ENCODE data around the gene PLEKHA3.
"Not testable (repeated sequence)": the region's sequence is repeated elsewhere in the genome, so short reads cannot be mapped to it uniquely, and the experiment has no call there.

PLEKHA3 gene

DNA sequence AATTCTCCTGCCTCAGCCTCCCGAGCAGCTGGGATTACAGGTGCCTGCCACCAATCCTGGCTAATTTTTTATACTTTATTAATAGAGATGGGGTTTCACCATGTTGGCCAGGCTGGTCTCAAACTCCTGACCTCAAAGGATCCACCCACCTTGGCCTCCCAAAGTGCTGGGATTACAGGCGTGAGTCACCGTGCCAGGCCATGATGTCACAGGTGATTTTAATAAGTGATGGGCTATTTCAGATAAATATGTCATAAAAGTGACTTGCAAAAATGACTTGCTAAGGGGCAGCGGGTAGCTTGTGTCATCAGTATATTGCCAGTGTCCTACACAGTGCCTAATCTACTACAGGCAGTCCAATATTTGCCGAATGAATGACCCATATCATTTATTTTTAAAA is 8.9 kb upstream of the PLEKHA3 start:
- H3K4me3 ChIP-seq (ENCODE audit: insufficient read depth in 1 of 2, low read depth in 1 of 2, low read length in 2 of 2); H3K4me2 ChIP-seq (ENCODE audit: low read length, poor library complexity, severe bottlenecking); H3K9me3 ChIP-seq (ENCODE audit: control insufficient read depth, low read length); H2BK120ac ChIP-seq (ENCODE audit: low read depth, low read length); H3K27ac ChIP-seq (ENCODE audit: low read length, poor library complexity, severe bottlenecking); H3K27me3 ChIP-seq (ENCODE audit: control insufficient read depth in 1 of 2, insufficient read depth in 1 of 2, low read length in 2 of 2); H2AK5ac ChIP-seq (ENCODE audit: low read length, severe bottlenecking); H3K9ac ChIP-seq (ENCODE audit: low read length); H4K8ac ChIP-seq (ENCODE audit: low read length); H3K4me1 ChIP-seq (ENCODE audit: control insufficient read depth, insufficient read depth, low read depth, low read length); H3K4ac ChIP-seq (ENCODE audit: low read depth in 1 of 2, low read length in 2 of 2); DNase-seq; H3K18ac ChIP-seq (ENCODE audit: low read depth in 1 of 2, low read length in 2 of 2); H2AFZ ChIP-seq (ENCODE audit: low read depth, low read length); H3K14ac ChIP-seq (ENCODE audit: low read length in 2 of 2); H4K91ac ChIP-seq (ENCODE audit: low read length); H2BK5ac ChIP-seq (ENCODE audit: low read depth, low read length, poor library complexity, severe bottlenecking); H3K23ac ChIP-seq (ENCODE audit: low read length in 2 of 2); H2BK15ac ChIP-seq (ENCODE audit: low read depth, poor library complexity, severe bottlenecking); H2BK12ac ChIP-seq (ENCODE audit: low read length in 2 of 2): not testable (repeated sequence)
- Histone ChIP-seq H3K79me1 (replicated peaks; ENCODE audit: low read length, poor library complexity, severe bottlenecking) (peaks cover 16% of the 10 kb centered on the region), H3K36me3 (ENCODE audit: control insufficient read depth in 1 of 2, insufficient read depth in 2 of 2, low read depth in 1 of 2, low read length in 2 of 2) (peaks cover 3 to 10% of the 10 kb centered on the region in 2 experiments)
- 97% methylated on average over 3 of the region's 5 CpGs for WGBS

DNA sequence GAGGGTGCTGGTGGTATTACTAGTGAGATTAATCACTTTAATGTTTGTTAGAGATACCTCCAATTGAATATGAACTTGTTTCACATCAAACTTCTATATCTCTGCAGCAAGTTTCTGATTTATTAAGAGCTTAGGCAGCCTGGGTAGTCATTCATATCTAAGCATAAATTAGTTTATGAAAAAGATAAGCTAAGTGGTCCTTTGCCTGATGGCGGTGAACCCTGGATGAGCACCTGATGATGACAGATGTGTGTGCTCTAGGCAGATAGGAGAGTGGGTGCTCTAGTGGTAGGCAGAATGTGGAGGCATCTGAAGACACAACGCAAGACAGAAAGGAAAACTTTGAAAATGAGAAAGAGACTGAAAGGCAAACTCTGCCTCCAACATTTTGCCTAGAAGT is 6.9 kb upstream of the PLEKHA3 start:
- Histone ChIP-seq H3K4me2 (ENCODE audit: low read length, poor library complexity, severe bottlenecking) (no peak overlapping the region), H3K14ac (ENCODE audit: low read length in 2 of 2) (no peak overlapping the region), H4K8ac (ENCODE audit: low read length) (no peak overlapping the region), H2BK12ac (ENCODE audit: low read length in 2 of 2) (no peak overlapping the region), H4K91ac (ENCODE audit: low read length) (no peak overlapping the region), H3K79me1 (replicated peaks; ENCODE audit: low read length, poor library complexity, severe bottlenecking) (peaks cover 15% of the 10 kb centered on the region), H3K27me3 (ENCODE audit: control insufficient read depth in 1 of 2, insufficient read depth in 1 of 2, low read length in 2 of 2) (no peaks in the 10 kb centered on the region), H3K23ac (ENCODE audit: low read length in 2 of 2) (no peak overlapping the region), H3K9ac (ENCODE audit: low read length) (no peak overlapping the region), H2BK15ac (ENCODE audit: low read depth, poor library complexity, severe bottlenecking) (no peak overlapping the region), H3K4me1 (ENCODE audit: control insufficient read depth, insufficient read depth, low read depth, low read length) (peaks cover 4% of the 10 kb centered on the region), H2BK120ac (ENCODE audit: low read depth, low read length) (no peak overlapping the region), H3K27ac (ENCODE audit: low read length, poor library complexity, severe bottlenecking) (no peak overlapping the region), H2BK5ac (ENCODE audit: low read depth, low read length, poor library complexity, severe bottlenecking) (no peak overlapping the region), H2AK5ac (ENCODE audit: low read length, severe bottlenecking) (no peak overlapping the region), H3K9me3 (ENCODE audit: control insufficient read depth, low read length) (no peaks in the 10 kb centered on the region), H3K4me3 (ENCODE audit: insufficient read depth in 1 of 2, low read depth in 1 of 2, low read length in 2 of 2) (no peak overlapping the region), H2AFZ (ENCODE audit: low read depth, low read length) (no peak overlapping the region), H3K36me3 (ENCODE audit: control insufficient read depth in 1 of 2, insufficient read depth in 2 of 2, low read depth in 1 of 2, low read length in 2 of 2) (peaks cover 2 to 3% of the 10 kb centered on the region in 2 experiments), H3K18ac (ENCODE audit: low read depth in 1 of 2, low read length in 2 of 2) (no peak overlapping the region), H3K4ac (ENCODE audit: low read depth in 1 of 2, low read length in 2 of 2) (no peak overlapping the region)
- DNase-seq = no peak
- WGBS = 100% methylated on average over 2 of the region's 2 CpGs

DNA sequence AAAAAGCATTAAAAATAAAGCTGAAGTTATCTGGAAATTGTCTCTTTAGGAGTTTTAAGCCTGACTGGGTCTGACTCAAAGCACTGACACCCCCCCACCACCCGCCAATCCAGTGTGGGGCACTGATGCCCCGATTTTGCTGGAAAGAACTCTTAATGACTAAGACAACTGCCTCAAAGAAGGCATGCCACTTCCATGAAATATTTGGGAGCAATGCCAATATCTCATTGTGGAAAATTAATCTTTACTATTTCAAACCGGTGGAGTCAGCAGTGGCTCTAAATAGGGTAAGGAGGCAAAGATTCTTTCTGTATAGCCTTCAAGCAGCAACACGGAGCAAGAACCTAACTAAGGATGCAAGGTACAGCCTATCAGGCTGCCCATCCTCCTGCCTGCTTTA is 6.3 kb upstream of the PLEKHA3 start:
- peaks cover 0 to under 1% of the 10 kb centered on the region in 2 experiments for H3K36me3 ChIP-seq (ENCODE audit: control insufficient read depth in 1 of 2, insufficient read depth in 2 of 2, low read depth in 1 of 2, low read length in 2 of 2)
- H2AK5ac ChIP-seq (ENCODE audit: low read length, severe bottlenecking) = no peak overlapping the region
- peaks cover 15% of the 10 kb centered on the region for H3K79me1 ChIP-seq (replicated peaks; ENCODE audit: low read length, poor library complexity, severe bottlenecking)
- H2BK120ac ChIP-seq (ENCODE audit: low read depth, low read length) = no peak overlapping the region
- no peak overlapping the region for H3K9ac ChIP-seq (ENCODE audit: low read length)
- no peak overlapping the region for H3K4me2 ChIP-seq (ENCODE audit: low read length, poor library complexity, severe bottlenecking)
- H4K91ac ChIP-seq (ENCODE audit: low read length) = no peak overlapping the region
- H4K8ac ChIP-seq (ENCODE audit: low read length) = no peak overlapping the region
- peak; percentile 2 for DNase-seq
- H2BK12ac ChIP-seq (ENCODE audit: low read length in 2 of 2) = no peak overlapping the region
- no peak overlapping the region for H3K23ac ChIP-seq (ENCODE audit: low read length in 2 of 2)
- no peak overlapping the region for H3K27ac ChIP-seq (ENCODE audit: low read length, poor library complexity, severe bottlenecking)
- H2BK15ac ChIP-seq (ENCODE audit: low read depth, poor library complexity, severe bottlenecking) = no peak overlapping the region
- H3K4me1 ChIP-seq (ENCODE audit: control insufficient read depth, insufficient read depth, low read depth, low read length) = peaks cover 4% of the 10 kb centered on the region
- 93% methylated on average over 4 of the region's 4 CpGs for WGBS
- no peak overlapping the region for H3K14ac ChIP-seq (ENCODE audit: low read length in 2 of 2)
- no peaks in the 10 kb centered on the region for H3K9me3 ChIP-seq (ENCODE audit: control insufficient read depth, low read length)
- H2AFZ ChIP-seq (ENCODE audit: low read depth, low read length) = no peak overlapping the region
- no peak overlapping the region for H2BK5ac ChIP-seq (ENCODE audit: low read depth, low read length, poor library complexity, severe bottlenecking)
- no peaks in the 10 kb centered on the region for H3K27me3 ChIP-seq (ENCODE audit: control insufficient read depth in 1 of 2, insufficient read depth in 1 of 2, low read length in 2 of 2)
- H3K18ac ChIP-seq (ENCODE audit: low read depth in 1 of 2, low read length in 2 of 2) = no peak overlapping the region
- no peak overlapping the region for H3K4ac ChIP-seq (ENCODE audit: low read depth in 1 of 2, low read length in 2 of 2)
- no peak overlapping the region for H3K4me3 ChIP-seq (ENCODE audit: insufficient read depth in 1 of 2, low read depth in 1 of 2, low read length in 2 of 2)

DNA sequence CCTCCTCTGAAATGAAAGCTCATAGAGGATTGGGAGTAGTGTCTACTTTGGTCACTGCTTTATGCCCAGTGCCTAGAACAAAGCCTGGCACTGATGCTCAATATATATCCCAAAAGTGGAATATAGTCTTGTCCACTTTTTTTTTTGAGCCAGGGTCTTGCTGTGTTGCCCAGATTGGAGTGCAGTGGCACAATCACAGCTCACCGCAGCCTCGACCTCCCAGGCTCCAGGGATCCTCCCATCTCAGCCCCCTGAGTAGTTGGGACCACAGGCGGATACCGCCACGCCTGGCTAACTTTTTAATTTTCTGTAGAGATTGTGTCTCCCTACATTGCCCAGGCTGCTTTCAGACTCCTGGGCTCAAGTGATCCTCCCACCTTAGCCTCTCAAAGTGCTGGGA is 5.7 kb upstream of the PLEKHA3 start:
- Histone ChIP-seq H2AK5ac (ENCODE audit: low read length, severe bottlenecking) (no peak overlapping the region), H3K18ac (ENCODE audit: low read depth in 1 of 2, low read length in 2 of 2) (no peak overlapping the region), H2BK120ac (ENCODE audit: low read depth, low read length) (no peak overlapping the region), H3K4me2 (ENCODE audit: low read length, poor library complexity, severe bottlenecking) (no peak overlapping the region), H3K23ac (ENCODE audit: low read length in 2 of 2) (no peak overlapping the region), H3K9ac (ENCODE audit: low read length) (no peak overlapping the region), H3K36me3 (ENCODE audit: control insufficient read depth in 1 of 2, insufficient read depth in 2 of 2, low read depth in 1 of 2, low read length in 2 of 2) (no peaks in the 10 kb centered on the region), H3K4ac (ENCODE audit: low read depth in 1 of 2, low read length in 2 of 2) (no peak overlapping the region), H3K14ac (ENCODE audit: low read length in 2 of 2) (no peak overlapping the region), H3K79me1 (replicated peaks; ENCODE audit: low read length, poor library complexity, severe bottlenecking) (peaks cover 15% of the 10 kb centered on the region), H4K8ac (ENCODE audit: low read length) (no peak overlapping the region), H4K91ac (ENCODE audit: low read length) (no peak overlapping the region), H3K27me3 (ENCODE audit: control insufficient read depth in 1 of 2, insufficient read depth in 1 of 2, low read length in 2 of 2) (no peaks in the 10 kb centered on the region), H3K27ac (ENCODE audit: low read length, poor library complexity, severe bottlenecking) (no peak overlapping the region), H3K4me1 (ENCODE audit: control insufficient read depth, insufficient read depth, low read depth, low read length) (peaks cover 5% of the 10 kb centered on the region), H2BK15ac (ENCODE audit: low read depth, poor library complexity, severe bottlenecking) (no peak overlapping the region), H3K9me3 (ENCODE audit: control insufficient read depth, low read length) (no peaks in the 10 kb centered on the region), H2BK12ac (ENCODE audit: low read length in 2 of 2) (no peak overlapping the region), H2BK5ac (ENCODE audit: low read depth, low read length, poor library complexity, severe bottlenecking) (no peak overlapping the region), H3K4me3 (ENCODE audit: insufficient read depth in 1 of 2, low read depth in 1 of 2, low read length in 2 of 2) (no peak overlapping the region), H2AFZ (ENCODE audit: low read depth, low read length) (no peak overlapping the region)
- DNase-seq = no peak
- WGBS = 98% methylated on average over 5 of the region's 5 CpGs
